GM19035 (cell line): ENCODE data around the gene CD84.
"Not testable (repeated sequence)": the region's sequence is repeated elsewhere in the genome, so short reads cannot be mapped to it uniquely, and the experiment has no call there.

Experiments
- ATAC-seq: cut with Tn5 transposase; IDR thresholded peaks from one replicate; pipeline ENCODE4 v1.9.1; 2021; ENCODE audit not compliant: unreplicated experiment

CD84 gene

DNA sequence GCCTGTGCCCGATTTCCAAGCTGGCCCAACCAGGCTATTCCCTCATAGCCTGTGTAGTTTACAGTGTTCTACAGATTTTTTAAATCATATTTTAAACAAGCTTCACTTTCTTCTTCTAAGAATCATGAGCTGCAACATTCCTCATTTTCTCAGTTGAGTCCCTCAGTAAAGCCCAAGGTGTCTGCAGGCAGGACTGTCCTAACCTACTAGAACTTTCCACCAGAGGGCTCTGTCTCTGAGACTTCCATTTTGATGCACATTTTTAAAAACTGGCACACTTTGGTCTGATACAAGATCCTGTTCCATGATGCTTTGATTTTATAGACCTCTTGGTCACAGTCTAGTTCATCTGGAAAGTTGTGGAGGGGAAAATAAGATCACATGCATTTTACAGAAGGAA is 34.6 kb downstream of the CD84 start:
- ATAC-seq: no peak

DNA sequence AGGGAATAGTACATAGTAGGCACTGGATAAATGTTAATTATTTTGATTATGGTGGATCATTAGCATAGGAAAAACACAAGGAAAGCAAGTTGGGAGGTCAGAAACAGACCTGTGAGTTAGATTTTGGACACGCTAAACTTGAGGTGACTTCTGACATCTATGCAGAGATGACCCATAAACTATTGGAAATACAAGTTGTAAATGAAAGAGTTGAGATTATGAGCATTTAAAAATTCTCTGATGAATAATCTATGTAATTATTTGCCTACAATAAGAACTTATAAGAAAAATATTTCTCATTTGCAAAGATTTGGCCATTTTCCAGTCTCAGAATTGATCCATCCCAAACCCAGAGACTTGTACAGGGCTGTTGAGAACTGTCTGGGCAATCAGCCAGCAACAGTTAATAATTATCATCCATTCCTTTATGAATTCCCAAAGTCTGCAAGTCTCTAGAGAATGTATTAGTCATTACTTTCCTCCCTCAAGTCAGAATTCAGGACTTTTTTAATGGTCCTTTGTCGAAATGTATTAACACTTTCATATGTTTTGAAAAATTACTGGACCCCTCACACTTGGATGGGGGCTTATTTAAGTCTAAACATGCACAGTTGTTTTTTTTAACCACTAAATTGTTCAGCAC is 36.9 kb downstream of the CD84 start:
- no peak for ATAC-seq

DNA sequence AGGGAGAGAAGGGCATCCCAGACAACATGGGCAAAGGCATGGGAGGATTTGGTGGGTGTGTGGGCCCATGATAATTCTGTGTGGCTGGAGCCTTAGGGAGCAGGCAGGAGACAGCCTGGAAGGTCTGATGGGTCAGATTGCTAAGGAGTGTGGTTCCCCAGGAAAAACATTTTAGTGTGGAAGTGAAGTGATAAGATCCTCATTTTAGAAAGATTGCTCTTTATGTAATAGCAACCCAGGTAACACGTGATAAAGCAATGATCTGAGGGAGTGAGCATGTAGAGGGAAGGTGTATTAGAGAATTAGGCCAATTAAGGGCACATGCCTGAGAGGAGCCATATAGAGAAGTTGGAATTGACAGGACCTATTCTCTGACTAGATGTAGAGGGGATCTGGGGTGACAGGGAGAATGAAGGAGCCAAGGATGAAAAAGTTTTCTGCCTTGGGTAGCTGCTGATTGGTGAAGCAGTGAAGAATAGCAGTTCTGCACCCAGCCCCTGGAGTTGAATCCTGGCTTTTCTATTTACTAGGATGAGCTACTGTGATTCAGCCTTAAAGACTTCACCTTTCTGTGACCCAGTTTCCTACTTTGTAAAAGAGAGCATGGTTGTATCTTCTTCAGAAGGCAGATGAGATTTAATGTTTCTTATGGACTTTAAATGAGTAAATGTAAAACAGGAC is 37.5 kb downstream of the CD84 start:
- ATAC-seq: no peak

DNA sequence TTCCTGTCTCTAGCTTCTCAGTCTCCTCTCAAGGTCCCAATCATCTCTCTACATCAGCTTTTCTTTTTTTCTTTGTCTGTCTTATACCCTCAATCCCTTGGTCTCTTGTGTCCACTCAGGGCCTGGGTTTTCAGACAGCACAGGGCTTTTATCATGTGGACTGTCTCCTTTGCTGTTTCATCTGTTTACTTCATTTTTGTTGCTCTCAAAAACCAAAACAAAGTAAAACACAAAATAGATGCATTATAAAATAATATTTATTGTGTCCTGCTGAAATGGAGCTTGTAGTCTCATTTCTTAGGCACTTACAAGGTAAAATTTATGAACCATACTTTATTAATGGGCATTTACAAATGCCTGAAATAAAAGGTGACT is 38.5 kb downstream of the CD84 start:
- ATAC-seq: no peak

DNA sequence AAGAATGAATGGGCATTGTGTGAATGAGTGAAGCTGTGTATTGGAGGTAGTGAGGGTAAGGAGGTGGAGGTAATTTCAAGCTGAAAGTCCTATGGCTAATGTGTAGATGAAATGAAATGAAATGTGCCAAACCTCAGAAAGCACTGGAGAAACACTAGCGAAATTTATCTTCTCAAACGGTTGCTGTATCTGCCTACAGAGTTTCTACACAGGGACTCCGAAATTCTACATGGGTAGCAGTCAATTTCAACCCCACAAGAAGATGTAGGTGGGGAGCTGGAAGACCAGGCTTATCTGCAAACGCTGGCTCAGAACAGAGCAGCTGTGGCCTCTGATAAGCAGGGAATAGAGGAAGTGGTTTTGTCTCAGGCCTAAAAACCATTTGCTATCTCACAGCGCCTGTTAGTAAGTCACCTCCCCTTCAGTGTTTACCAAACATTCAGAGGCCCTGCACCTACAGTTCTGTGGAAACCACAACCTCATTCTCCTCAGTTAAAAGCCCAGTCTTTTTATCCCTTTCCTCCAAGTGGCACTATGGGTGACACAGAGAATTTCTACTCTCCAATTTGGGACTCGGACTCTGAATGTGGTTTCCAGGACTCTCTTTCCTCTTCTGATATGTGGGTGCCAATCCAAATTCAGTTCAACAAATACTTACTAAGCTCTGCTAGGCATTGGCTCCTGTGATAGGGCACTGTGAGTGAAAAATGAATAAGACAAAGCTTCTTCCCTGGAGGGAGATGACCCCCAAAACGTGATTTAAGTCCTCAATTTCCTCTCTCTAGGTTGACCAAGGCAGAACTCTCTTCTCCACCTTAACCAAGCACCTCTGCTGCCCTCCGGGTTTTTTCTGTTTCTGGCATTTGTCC is 39.1 kb downstream of the CD84 start:
- peak; percentile 91 for ATAC-seq

DNA sequence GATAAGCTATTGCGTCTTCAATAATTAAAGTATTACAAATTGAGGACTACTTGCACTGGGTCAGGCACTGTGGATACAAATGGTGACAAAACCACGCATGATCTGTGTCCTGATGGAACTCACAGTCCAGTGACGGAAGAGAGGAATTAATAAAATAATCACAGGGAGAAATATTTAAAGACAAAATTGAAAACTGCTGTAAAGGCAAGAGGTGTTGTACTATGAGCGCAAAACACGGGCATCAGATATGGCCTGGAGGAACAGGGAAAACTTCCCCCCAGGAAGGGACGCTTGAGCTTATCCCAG is 39.7 kb downstream of the CD84 start:
- ATAC-seq: no peak

DNA sequence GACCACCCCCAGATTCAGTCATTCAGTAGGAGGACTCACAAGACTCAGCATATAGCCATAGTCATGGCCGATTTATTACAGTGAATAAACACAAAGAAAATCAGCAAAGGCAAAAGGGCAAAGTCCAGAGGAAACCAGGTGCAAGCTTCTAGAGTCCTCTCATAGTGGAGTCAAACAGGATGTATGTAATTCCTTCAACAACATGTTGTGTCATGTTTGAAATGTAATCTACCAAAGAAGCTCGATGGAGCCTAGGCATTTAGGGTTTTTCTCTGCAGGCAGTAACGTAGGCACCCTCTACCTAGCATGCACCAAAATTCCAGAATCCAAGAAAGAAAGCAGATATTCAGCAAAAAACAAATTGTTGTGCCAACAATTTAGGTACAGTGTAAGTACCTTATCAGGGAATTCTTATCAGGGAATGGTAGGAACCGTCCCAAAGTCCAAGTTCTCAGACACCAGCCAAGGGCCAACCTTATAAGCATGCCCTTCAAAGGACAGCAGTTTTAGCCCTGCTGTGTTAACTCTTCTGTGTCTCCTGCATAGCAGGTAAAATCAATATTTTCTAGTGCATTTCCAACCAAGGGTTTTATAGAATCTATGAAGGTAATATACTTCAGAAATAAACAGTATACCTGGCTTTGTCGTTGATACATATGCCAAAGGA is 40.2 kb downstream of the CD84 start:
- ATAC-seq: no peak

DNA sequence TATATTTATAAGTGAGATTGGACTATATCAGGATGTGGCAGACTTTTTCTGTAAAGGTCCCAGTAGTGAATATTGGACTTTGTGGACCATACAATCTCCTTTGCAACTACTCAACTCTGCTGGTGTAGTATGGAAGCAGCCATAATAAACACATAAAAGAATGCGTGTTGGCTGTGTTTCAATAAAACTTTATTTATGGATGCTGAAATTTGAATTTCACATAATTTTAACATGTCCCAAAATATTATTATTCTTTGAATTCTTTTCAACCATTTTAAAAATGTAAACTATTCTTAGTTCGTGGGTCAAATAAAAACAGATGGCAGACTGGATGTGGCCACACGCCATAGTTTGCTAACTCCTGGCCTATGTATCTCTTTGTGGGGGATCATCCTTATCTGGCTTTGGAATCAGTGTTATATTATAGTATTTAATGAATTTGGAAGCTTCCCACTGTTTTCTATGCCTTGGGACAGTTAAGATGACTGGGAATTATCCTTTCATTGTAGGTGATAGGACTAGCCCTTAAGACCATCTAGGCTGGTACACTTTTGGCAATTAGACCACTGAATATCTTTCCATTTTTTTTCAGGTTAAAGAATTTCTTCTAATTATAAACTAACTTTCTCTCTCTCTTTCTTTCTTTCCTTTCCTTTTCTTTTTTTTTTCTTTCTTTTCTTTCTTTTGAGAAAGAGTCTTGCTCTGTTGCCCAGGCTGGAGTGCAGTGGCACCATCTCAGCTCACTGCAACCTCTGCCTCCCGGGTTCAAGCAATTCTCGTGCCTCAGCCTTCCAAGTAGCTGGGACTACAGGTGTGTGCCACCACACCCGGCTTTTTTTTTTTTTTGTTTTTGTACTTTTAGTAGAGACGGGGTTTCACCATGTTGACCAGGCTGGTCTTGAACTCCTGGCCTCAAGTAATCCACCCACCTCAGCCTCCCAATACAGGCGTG is 41.3 kb downstream of the CD84 start:
- ATAC-seq: no peak

DNA sequence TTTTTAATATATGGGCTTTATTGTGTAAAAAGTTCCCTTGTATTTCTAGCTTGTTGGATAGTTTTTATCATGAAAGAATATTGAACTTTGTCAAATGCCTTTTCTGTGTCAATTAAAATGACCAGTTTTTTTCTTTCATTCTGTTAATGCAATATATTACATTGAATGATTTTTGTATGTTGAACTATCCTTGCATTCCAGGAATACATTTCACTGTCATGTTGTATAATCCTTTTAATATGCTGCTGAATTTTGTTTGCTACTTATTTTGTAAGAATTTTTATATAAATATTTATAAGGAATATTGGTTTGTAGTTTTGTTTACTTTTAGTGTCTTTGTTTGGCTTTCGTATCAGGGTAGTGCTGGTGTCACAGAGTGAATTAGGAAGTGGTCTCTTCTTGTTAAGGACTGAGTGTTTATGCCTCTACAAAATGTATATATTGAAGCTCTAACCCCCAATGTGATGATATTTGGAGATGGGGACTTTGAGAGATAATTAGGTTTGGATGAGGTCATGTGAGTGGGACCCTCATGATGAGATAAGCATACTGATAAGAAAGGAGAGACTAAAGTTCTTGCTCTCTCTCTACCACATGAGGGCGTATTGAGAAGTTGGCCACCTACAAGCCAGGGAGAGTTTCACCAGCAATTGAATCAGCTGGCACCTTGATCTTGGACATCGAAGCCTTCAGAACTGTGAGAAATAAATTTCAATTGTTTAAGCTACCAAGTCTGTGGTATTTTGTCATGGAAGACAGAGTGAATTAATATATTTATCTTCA is 44.3 kb downstream of the CD84 start:
- no peak for ATAC-seq

DNA sequence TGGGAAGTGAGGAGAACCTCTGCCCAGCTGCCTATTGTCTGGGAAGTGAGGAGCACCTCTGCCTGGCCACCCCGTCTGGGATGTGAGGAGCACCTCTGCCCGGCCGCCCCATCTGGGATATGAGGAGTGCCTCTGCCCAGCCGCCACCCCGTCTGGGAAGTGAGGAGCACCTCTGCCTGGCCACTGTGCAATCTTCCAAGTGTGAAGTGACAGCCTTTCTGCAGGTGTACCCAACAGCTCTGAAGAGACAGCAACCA is 46.8 kb downstream of the CD84 start:
- ATAC-seq: not testable (repeated sequence)

DNA sequence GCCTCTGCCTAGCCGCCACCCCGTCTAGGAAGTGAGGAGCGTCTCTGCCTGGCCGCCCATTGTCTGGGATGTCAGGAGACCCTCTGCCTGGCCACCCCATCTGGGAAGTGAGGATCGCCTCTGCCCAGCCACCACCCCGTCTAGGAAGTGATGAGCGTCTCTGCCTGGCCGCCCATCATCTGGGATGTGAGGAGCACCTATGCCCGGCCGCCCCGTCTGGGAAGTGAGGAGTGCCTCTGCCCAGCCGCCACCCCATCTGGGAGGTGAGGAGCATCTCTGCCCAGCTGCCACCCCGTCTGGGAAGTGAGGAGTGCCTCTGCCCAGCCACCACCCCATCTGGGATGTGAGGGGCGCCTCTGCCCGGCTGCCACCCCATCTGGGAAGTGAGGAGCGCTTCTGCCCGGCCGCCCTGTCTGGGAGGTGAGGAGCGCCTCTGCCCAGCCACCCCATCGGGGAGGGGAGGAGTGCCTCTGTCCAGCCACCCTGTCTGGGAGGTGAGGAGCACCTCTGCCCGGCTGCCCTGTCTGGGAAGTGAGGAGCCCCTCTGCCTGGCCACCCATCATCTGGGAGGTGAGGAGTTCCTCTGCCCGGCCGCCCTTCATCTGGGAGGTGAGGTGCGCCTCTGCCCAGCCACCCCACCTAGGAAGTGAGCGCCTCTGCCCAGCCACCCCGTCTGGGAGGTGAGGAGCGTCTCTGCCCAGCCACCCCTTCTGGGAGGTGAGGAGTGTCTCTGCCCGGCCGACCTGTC is 47.3 kb downstream of the CD84 start:
- ATAC-seq: not testable (repeated sequence)

DNA sequence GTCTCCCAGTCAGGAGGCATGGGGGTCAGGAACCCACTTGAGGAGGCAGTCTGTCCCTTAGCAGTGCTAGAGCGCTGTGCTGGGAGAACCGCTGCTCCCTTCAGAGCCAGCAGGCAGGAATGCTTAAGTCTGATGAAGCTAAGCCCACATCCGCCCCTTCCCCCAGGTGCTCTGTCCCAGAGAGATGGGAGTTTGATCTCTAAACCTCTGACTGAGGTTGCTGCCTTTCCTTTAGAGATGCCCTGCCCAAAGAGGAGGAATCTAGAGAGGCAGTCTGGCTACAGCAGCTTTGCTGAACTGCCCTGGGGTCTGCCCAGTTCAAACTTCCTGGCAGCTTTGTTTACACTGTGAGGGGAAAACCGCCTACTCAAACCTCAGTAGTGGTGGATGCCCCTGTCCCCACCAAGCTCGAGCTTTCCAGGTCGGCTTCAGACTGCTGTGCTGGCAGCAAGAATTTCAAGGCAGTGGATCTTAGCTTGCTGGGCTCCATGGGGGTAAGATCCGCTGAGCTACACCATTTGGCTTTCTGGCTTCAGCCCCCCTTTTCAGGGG is 49.8 kb downstream of the CD84 start:
- not testable (repeated sequence) for ATAC-seq

DNA sequence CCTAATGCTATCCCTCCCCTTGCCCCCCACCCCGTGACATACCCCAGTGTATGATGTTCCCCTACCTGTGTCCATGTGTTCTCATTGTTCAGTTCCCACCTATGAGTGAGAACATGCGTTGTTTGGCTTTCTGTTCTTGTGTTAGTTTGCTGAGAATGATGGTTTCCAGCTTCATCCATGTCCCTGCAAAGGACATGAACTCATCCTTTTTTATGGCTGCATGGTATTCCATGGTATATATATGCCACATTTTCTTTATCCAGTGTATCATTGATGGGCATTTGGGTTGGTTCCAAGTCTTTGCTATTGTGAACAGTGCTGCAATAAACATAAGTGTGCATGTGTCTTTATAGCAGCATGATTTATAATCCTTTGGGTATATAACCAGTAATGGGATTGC is 55.5 kb downstream of the CD84 start:
- ATAC-seq: not testable (repeated sequence)

DNA sequence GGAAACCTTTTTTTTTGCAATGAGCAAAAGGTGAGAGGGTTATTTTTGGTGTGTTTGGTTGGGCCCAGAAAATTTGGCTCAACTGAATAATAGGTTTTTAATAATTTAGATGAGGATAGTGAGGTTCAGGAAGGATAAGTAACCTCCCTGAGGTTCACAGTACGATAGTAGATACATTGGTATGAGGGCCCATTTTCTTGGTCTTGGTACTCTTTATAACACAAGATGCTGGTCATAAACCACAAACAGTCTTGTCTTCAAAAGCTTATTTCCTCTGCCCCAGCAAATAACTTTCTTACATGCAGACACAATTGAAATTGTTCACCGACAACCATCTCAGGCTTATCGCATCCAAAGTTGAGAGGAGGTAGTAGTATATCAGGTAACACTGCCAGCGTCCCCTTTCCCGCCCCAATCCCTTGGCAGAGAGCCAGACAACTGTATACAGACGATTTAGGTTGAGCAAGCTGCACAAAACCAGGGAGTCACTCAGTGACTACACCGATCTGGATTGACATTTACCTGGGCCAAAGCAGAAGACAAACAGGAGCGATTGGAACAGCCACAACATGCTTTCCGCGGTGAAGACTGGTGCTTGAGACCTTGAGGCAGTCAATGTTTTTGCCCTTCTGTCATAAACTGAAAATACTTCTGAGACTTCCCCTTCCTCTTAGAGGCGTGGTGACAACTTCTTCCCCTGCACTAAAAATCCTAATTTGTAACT is 56.5 kb downstream of the CD84 start, which contains the start of gene SLAMF6:
Gene SLAMF6, minus strand, starts transcription at position 634 of the 724 bp plus-strand sequence. Its CDS starts 63 bp downstream, at position 571.
- ATAC-seq: no peak

DNA sequence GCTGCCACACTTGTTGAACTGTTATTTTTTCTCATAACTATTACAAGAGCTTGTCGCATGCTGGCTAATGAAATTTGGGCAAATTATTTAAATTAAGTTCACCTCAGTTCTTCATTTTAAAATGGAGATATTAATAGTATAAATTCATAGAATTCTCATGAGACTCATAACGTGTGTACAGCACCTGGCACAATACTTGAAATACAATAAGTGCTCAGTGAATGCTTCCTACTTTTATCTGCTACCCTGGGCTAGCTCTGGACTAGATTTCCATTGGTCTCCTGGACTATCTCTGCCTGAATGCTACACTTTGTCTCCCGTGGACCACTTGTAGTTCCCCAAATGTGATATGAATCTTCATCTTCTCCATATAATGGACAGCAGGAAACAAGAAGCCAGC is 57.2 kb downstream of the CD84 start:
- ATAC-seq: no peak

DNA sequence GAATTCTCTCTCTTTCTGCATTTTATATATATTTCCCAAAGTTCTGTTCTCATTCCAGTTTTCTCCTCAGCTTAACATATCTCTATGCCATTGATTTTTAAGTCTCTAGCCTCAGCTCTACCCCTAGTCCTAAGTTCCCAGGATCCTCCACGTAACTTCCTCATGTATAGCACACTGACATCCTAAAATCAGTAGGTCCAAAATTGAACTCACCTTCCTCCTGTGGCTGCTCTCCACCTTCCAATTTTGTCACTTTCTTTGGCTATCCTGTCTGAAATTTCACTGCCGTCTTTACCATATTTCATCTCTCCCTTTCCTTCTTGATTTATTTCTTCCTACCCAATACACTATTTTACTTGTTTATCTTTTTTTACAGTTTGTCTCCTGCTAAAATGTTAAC is 57.7 kb downstream of the CD84 start:
- no peak for ATAC-seq

DNA sequence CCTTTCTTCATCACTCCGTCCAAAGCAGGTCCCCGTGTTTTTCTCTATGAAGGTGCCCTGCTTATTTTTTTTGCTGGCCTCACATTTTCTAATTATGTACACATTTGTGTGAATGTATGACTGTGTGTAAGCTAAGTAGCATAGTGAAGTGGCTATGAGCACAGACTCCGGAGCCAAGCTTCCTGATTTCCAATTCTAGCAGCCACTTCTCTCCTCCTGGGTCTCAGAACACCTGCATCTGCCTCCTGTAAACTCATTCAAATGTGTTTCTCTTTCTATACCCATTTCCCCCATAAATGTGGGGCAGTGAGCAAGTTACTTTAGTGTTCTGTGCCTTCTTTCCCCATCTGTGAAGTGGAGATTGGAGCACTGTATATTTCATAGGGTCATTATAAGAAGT is 58.3 kb downstream of the CD84 start:
- no peak for ATAC-seq

DNA sequence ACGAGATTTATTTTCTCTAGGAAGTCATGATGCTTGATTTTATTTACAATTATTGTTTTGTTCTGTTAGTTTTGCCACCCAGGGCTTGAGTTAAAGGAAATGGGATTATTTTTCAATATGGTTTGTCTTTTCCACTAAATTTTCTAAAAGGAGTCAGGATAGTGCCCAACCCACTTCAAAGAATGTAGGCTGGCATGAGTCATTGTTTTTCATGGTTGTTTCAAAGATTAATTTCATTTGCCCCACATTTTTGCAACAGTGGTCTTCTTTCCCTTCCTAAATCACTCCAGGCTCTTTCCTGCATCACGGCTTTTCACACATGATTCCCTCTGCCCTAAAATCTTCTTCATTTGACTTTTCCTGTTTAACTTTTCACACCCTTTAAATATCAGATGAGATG is 58.7 kb downstream of the CD84 start:
- ATAC-seq: no peak
